Lung (tissue), 12 donors: Measurements from ENCODE around the gene PCSK6. TPM values are rescaled to one million over a fixed set of nuclear protein-coding genes. Genes with fewer than 3 reads are reported as not detected.
"Not testable (repeated sequence)": the region's sequence is repeated elsewhere in the genome, so short reads cannot be mapped to it uniquely, and the experiment has no call there.

ENCODE experiments used
- ATAC-seq: fragments of 200-7000 bp; cut with Tn5 transposase; one replicate; pipeline ENCODE4 v1.9.1; 2020; ENCODE audit warnings: moderate number of reproducible peaks; ENCODE audit not compliant: insufficient read depth, low FRiP score
- DNase-seq, 3 donors: peaks; one replicate each; pipeline ENCODE4 v3.0.0-alpha.2; 2013 to 2017
- H3K27ac ChIP-seq, 2 donors: one replicate each; pipeline ENCODE4 v1.5.1; 2013; ENCODE audit warnings: mild to moderate bottlenecking in 2 of 2, moderate library complexity in 2 of 2, control low read depth in 1 of 2, inconsistent platforms in 1 of 2, low read depth in 1 of 2, low read length in 1 of 2
- H3K27me3 ChIP-seq, 3 donors: one replicate each; pipeline ENCODE4 v1.5.1; 2013; ENCODE audit warnings: low read length in 2 of 3; ENCODE audit not compliant: control insufficient read depth in 3 of 3, insufficient read depth in 3 of 3
- H3K36me3 ChIP-seq, 4 donors: one replicate each; pipeline ENCODE4 v1.5.1; 2013; ENCODE audit warnings: low read length in 4 of 4, mild to moderate bottlenecking in 1 of 4, moderate library complexity in 1 of 4; ENCODE audit not compliant: control insufficient read depth in 4 of 4, insufficient read depth in 4 of 4
- H3K4me1 ChIP-seq, 5 donors: one replicate each; pipeline ENCODE4 v1.5.1; 2013; ENCODE audit warnings: low read length in 5 of 5, mild to moderate bottlenecking in 2 of 5, moderate library complexity in 1 of 5; ENCODE audit not compliant: control insufficient read depth in 5 of 5, insufficient read depth in 5 of 5
- H3K4me3 ChIP-seq: one replicate; pipeline ENCODE4 v1.5.1; 2013; ENCODE audit warnings: mild to moderate bottlenecking, control low read depth, moderate library complexity
- H3K9ac ChIP-seq, 2 donors: one replicate each; pipeline ENCODE4 v1.5.1; 2013; ENCODE audit warnings: low read length in 2 of 2, control low read depth in 1 of 2; ENCODE audit not compliant: insufficient read depth in 1 of 2
- H3K9me3 ChIP-seq, 4 donors: one replicate each; pipeline ENCODE4 v1.5.1; 2013; ENCODE audit warnings: low read length in 3 of 4, mild to moderate bottlenecking in 1 of 4, moderate library complexity in 1 of 4; ENCODE audit not compliant: control insufficient read depth in 4 of 4, insufficient read depth in 3 of 4
- WGBS, 2 donors: extraction: QIAGEN DNeasy Blood & Tissue Kit; methylation state at CpG; one replicate each; pipeline ENCODE4 v1.1.7; 2013; 5-methylcytosine and 5-hydroxymethylcytosine counted together
- polyA plus RNA-seq, 2 donors: library from polyadenylated mRNA; stranded (reverse); fragments of 200-250 nt; gene quantifications; one replicate each; pipeline ENCODE4 v1.2.1, GENCODE V29; 2013
- total RNA-seq, 2 donors: library from RNA; depleted of rRNA in 1 of 2; stranded (reverse); fragments of >200 nt in 1 of 2; gene quantifications; one replicate each; pipeline ENCODE4 v1.2.1, GENCODE V29; 2014 to 2021
- TF ChIP-seq, protein P1 (sequence below): IDR thresholded peaks from 2 replicates; pipeline ENCODE4 v1.5.1; 2012; ENCODE audit warnings: mild to moderate bottlenecking; ENCODE audit errors: control extremely low read depth, extremely low read depth
- donor health status: control.
- donor health status: control.
- donor health status: Bipolar disorder and iron deficiency.
- donor health status: healthy.
- donor health status: DM: yes; HTN: yes; CAD: no.

Gene PCSK6
- total and polyA plus RNA-seq, 4 donors: 4.6 to 41.0 (median 8.4) TPM

DNA sequence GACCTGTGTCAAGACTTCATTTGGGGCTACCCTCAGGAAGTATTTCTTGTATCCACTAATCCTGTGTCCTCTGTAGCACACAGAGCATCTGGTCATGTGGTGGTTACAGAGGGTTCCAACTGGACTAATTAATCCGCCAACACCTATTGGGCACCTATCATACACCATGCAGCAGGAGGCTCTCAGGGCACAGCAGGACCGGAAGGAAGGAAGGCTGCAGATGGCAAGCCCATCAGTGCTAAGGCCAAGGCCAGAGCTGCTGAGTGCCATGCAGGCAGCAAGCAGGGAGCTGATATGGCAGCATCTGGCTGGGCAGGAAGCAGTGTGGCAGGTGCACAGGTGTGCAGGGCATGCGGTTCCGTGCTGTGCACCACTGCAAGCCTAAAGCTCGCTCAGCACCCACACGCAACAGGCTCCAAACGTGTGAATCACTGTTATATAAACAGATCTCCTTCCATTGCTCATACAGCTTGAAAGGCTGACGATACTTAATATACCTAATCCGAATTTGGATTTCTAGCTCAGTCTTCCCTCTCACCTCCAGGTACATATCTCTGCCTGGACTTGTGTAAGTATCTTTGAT, 130.1 kb downstream of the PCSK6 start:
- no peak overlapping the region for H3K9ac ChIP-seq
- ATAC-seq (no peak), DNase-seq (no peak)
- 80 to 91% methylated on average over 9 of the region's 9 CpGs for WGBS, 2 donors
- no peaks in the 10 kb centered on the region for H3K36me3 ChIP-seq
- H3K4me1 ChIP-seq: no peaks in the 10 kb centered on the region
- no peak overlapping the region for H3K27ac ChIP-seq
- H3K9me3 ChIP-seq: peaks cover 0 to 7% (median 0%) of the 10 kb centered on the region in 4 donors
- no peaks in the 10 kb centered on the region for H3K27me3 ChIP-seq
- no peak overlapping the region for H3K4me3 ChIP-seq
- TF ChIP-seq, protein P1, sequence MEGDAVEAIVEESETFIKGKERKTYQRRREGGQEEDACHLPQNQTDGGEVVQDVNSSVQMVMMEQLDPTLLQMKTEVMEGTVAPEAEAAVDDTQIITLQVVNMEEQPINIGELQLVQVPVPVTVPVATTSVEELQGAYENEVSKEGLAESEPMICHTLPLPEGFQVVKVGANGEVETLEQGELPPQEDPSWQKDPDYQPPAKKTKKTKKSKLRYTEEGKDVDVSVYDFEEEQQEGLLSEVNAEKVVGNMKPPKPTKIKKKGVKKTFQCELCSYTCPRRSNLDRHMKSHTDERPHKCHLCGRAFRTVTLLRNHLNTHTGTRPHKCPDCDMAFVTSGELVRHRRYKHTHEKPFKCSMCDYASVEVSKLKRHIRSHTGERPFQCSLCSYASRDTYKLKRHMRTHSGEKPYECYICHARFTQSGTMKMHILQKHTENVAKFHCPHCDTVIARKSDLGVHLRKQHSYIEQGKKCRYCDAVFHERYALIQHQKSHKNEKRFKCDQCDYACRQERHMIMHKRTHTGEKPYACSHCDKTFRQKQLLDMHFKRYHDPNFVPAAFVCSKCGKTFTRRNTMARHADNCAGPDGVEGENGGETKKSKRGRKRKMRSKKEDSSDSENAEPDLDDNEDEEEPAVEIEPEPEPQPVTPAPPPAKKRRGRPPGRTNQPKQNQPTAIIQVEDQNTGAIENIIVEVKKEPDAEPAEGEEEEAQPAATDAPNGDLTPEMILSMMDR: no peak

DNA sequence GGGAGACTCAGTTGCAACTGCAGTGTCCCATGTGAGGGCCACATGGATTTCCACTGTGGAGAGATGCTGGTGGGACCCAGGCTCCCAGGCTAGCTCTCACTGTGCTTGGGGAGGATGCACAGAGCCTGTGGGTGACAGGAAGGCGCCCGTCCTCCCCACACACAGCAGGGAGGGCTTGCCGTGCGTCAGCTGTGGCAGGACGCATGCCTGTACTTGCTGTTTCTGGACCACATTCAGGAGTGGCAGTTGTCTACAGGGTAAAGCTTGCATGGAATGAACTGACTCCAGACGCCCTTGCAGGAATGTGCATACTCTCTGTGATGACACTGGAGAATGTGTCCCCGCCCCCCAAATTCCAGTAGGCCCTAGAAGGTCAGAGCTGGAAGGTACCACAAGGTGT, 130.6 kb downstream of the PCSK6 start:
- WGBS, 2 donors: 77 to 83% methylated on average over 7 of the region's 7 CpGs
- Histone ChIP-seq H3K27me3 (no peaks in the 10 kb centered on the region), H3K9me3 (peaks cover 0 to 7% (median 0%) of the 10 kb centered on the region in 4 donors), H3K36me3 (peaks cover 0 to 2% (median 0%) of the 10 kb centered on the region in 4 donors), H3K4me1 (no peaks in the 10 kb centered on the region), H3K9ac (no peak overlapping the region), H3K27ac (no peak overlapping the region), H3K4me3 (no peak overlapping the region)
- DNase-seq: no peak
- no peak for ATAC-seq
- TF ChIP-seq, protein P1: no peak

DNA sequence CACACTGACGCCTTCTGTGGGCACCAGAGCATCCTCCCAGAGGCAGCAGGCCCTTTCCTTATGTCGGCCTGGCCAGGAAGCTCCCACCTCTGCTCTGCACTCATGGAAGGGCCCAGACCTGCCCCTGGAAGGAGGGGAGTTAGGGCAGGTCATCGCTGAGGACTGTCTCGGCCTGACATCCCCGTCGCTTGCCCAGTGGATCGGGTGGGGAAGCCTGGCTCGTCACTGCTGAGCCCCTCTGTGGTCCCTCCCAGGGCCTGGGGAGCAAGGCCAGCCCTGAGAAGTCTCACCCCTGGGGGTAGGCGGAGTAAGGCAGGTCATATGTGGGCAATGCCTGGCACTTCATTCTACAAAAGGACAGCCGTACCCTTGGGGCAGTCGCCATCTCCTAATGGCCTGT, 131.6 kb downstream of the PCSK6 start:
- Histone ChIP-seq H3K27ac (no peak overlapping the region), H3K4me1 (peaks cover 0 to 2% (median 0%) of the 10 kb centered on the region in 5 donors), H3K27me3 (no peaks in the 10 kb centered on the region), H3K4me3 (no peak overlapping the region), H3K9me3 (peaks cover 0 to 7% (median 0%) of the 10 kb centered on the region in 4 donors), H3K9ac (no peak overlapping the region), H3K36me3 (peaks cover 0 to 2% (median 0%) of the 10 kb centered on the region in 4 donors)
- ATAC-seq: no peak
- DNase-seq: no peak
- 94 to 97% methylated on average over 11 of the region's 11 CpGs for WGBS, 2 donors
- TF ChIP-seq, protein P1: no peak

DNA sequence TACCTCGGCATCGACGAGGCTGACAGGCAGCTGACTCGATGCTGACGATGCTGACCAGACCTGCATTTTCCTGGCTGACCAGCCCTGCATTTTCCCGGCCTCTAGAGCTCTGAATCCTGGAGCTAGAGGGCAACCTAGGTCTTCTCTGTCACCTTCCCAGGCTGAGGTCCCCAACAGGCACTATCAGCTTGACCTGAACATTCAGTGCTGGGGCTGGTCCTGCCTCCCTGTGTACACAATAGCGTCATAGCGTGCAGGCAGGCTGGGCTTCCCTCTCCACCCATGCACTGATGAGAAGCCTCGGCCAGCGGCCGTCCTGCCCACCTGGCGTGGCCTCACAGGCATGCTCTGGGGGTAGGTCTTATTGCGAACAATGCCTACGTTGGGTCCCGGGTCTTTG, 132.2 kb downstream of the PCSK6 start:
- H3K27ac ChIP-seq: no peak overlapping the region
- H3K9ac ChIP-seq: no peak overlapping the region
- no peaks in the 10 kb centered on the region for H3K27me3 ChIP-seq
- peaks cover 0 to 2% (median 0%) of the 10 kb centered on the region in 5 donors for H3K4me1 ChIP-seq
- DNase-seq: no peak
- TF ChIP-seq, protein P1: no peak
- no peak overlapping the region for H3K4me3 ChIP-seq
- H3K36me3 ChIP-seq: peaks cover 0 to 2% (median 0%) of the 10 kb centered on the region in 4 donors
- peaks cover 0 to 5% (median 0%) of the 10 kb centered on the region in 4 donors for H3K9me3 ChIP-seq
- 88% methylated on average over 15 of the region's 15 CpGs for WGBS, 2 donors
- ATAC-seq: no peak

DNA sequence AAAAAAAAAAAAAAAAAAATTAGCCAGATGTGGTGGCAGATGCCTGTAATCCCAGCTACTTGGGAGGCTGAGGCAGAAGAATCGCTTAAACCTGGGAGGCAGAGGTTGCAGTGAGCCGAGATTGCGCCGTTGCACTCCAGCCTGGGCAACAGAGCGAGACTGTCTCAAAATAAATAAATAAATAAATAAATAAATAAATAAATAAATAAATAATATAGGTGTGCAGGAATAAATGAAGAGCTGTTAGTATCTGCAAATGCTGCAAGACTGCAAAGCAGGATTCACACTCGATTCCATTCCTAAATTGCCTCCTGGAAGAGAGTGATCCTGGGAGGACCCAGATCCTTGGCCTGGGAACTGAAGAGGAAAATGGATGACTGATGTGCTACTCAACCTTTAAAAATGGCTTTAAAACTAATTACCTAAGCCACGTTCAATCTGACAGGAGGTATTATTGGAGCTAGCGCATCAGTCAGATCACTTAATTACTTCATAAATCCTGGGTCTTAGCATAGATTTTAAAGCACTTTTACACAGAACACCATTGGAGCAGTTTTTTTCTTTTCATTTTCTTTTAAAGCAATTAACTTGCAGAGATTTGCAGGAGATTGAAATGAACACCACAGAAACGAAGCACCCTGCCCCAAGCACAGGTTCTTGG, 132.9 kb downstream of the PCSK6 start:
- not testable (repeated sequence) for H3K9ac ChIP-seq, ATAC-seq, H3K27me3 ChIP-seq

More for the DNA sequence above, 132.9 kb downstream of the PCSK6 start:
- H3K4me1 ChIP-seq, H3K9me3 ChIP-seq, DNase-seq, H3K36me3 ChIP-seq, H3K4me3 ChIP-seq, H3K27ac ChIP-seq: not testable (repeated sequence)
- WGBS, 2 donors: 93% methylated on average over 9 of the region's 9 CpGs
